H1 (cell line): ENCODE measurements around the gene CXCR5. TPM values are rescaled to one million over a fixed set of nuclear protein-coding genes. Genes with fewer than 3 reads are reported as not detected.

Experiments used
- NANOG ChIP-seq: IDR thresholded peaks from 2 replicates; pipeline ENCODE4 v1.6.1; 2011; ENCODE audit warnings: low read length, low read depth, mild to moderate bottlenecking, inconsistent platforms; ENCODE audit not compliant: insufficient read depth, poor library complexity, severe bottlenecking
- RFX5 ChIP-seq: IDR thresholded peaks from 2 replicates; pipeline ENCODE4 v1.6.1; 2011; ENCODE audit warnings: low read depth, low read length, improper control_type of control experiment, borderline replicate concordance
- polyA plus RNA-seq, 7 experiments: library from polyadenylated mRNA; depleted of rRNA in 3 of 7; stranded (reverse) in 5 of 7; unstranded in 2 of 7; fragments of >200 nt in 5 of 7; fragments of 200-250 nt in 2 of 7; gene quantifications; 1 replicate in 5 of 7; 2 replicates in 1 of 7; 4 replicates in 1 of 7; pipeline versions ENCODE4 v1.2.1 to v1.2.3, GENCODE V29; 2011 to 2013; ENCODE audit warnings: missing spikeins in 2 of 7, mixed read lengths in 2 of 7
- total RNA-seq: library from RNA; stranded (reverse); fragmentation: NEBNext Ultra II Directional; extraction: Animal tissue kit (Norgen Biotek cat#: 25700); gene quantifications from 2 replicates; pipeline ENCODE4 v1.2.1, GENCODE V29; 2021

The CXCR5 gene
- total and polyA plus RNA-seq, 2 of the 8 experiments (the other 6 are each of a cell fraction or from before 2014, with no cell fraction given), result not detected

- TF ChIP-seq NANOG, result no peak
- TF ChIP-seq RFX5, result no peak
Measured at GRCh38 chr11:118897721-118898310, 14.1 kb downstream of the CXCR5 start (continued).
